C4-2B (cell line): ENCODE data around the gene BLMH.

Experiments used
- H3K27ac ChIP-seq: fragments of 450-650 bp; 2 replicates; pipeline ENCODE4 v1.5.1; 2017
- ZFX ChIP-seq: fragments of 450-650 bp; IDR thresholded peaks from 2 replicates; pipeline ENCODE4 v1.6.1; 2017
- TF ChIP-seq, protein P1 (sequence below): fragments of 450-650 bp; conservative IDR thresholded peaks from 2 replicates; pipeline ENCODE4 v1.5.1; 2017; ENCODE audit warnings: mild to moderate bottlenecking

Gene BLMH

DNA sequence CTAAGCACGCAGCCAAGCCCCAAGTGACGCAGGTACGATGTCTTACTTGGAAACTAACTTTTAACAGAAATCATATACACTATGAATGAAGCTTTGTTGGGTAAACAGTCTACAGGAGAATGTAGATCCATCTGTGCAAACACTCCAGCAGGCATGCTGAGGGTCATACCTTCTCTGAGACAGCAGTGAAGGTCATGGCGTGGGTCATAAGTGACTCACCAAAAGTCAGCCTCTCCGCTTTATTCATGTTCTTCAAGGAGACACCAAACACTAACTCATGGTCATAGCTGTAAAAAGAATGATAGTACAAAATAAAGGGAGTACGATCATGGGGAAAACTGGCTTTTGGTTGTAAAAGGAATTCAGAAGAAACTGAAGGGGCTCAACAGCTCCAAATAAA lies 20.6 kb downstream of the BLMH start:
- no peak overlapping the region for H3K27ac ChIP-seq
- TF ChIP-seq, protein P1, sequence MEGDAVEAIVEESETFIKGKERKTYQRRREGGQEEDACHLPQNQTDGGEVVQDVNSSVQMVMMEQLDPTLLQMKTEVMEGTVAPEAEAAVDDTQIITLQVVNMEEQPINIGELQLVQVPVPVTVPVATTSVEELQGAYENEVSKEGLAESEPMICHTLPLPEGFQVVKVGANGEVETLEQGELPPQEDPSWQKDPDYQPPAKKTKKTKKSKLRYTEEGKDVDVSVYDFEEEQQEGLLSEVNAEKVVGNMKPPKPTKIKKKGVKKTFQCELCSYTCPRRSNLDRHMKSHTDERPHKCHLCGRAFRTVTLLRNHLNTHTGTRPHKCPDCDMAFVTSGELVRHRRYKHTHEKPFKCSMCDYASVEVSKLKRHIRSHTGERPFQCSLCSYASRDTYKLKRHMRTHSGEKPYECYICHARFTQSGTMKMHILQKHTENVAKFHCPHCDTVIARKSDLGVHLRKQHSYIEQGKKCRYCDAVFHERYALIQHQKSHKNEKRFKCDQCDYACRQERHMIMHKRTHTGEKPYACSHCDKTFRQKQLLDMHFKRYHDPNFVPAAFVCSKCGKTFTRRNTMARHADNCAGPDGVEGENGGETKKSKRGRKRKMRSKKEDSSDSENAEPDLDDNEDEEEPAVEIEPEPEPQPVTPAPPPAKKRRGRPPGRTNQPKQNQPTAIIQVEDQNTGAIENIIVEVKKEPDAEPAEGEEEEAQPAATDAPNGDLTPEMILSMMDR: no peak
- TF ChIP-seq ZFX: no peak

DNA sequence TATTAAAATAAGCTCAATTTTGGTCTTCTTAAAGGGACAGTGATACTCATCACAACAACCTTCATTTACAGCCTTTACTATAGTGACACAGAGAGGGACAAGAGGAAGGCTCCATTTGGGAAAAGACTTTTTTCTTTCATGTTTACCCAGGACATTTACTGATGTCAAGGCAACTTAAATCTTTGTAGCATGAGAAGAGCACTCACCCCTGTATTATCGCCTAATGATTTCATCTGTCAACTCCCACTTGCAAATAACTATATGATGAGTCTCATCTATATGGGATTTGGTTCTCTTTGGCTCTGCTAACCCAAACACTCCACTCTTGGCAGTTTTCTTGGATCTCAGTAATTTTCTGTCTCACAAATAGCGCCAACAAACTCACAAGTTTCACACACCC lies 24.1 kb downstream of the BLMH start:
- no peak overlapping the region for H3K27ac ChIP-seq
- no peak for TF ChIP-seq ZFX
- TF ChIP-seq, protein P1: no peak

DNA sequence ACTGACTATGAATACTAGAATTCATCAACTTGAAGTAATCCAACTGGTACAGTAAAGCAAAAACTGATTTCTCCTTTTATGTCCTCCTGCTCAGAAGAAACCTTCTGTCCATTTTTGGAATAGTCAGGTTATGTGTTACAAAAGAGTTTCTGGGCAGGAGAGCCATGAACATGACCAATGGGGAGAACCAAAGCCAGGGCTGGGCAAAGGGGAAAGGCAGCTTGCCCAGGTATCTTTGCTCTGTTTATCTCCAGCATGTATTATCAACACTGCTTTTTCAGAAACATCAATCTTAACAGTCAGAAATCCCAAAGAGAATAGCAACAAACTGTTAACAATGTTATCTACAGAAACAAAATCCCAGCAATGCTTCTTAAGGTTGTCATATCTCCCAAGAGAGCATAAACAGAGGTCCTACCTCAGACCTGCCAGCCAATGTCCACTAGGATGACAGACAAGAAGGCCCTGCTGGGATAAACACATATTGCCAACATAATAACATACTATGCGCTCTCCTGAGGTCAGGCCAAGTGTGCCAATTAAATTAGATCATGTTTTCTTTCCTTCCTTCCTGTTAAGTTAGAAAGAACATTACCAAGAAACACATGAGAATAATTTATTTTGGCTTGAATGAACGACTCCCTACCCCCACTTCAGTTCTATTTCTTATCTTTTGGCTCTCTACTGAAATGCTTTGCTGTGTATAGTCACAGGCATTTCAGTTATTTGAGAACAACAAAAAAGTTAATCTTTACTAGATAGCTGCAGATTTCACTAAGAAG lies 28.0 kb downstream of the BLMH start:
- no peak overlapping the region; the same call in 1 of the 2 replicates for H3K27ac ChIP-seq
- TF ChIP-seq, protein P1: no peak
- TF ChIP-seq ZFX: no peak

DNA sequence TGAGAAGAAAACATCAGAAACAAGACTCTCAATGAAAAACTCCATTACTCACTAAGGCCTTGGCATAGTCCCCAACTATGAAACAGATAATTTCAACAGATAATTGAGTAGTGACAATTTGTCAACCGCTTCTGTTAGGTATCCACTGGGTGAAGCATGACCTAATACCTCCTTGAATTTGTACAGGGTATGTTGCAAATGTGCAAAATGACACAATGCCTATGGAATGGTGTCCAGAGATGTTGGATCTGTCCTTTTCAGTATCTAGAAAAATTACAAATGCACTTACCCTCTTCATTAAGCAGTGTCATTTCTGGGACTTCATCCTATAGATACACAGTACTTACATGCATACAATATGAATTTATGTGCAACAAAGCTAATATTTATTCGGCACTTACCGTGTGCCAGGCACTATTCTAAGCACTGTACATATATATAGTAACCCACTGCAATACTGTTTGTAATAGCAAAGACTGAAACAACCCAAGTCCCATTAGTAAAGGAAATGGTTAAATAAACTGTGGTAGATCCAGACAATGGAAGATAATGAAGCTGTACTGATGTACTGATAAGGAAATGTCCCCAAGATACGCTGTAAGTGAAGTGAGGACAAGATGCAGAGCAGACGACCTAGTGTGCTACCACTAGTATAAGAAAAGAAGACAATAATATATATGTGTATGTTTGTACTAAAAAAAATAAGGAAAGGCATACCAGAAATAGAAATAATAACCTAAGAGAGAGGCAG lies 34.8 kb downstream of the BLMH start:
- H3K27ac ChIP-seq: no peak overlapping the region
- no peak for TF ChIP-seq ZFX
- TF ChIP-seq, protein P1: no peak

DNA sequence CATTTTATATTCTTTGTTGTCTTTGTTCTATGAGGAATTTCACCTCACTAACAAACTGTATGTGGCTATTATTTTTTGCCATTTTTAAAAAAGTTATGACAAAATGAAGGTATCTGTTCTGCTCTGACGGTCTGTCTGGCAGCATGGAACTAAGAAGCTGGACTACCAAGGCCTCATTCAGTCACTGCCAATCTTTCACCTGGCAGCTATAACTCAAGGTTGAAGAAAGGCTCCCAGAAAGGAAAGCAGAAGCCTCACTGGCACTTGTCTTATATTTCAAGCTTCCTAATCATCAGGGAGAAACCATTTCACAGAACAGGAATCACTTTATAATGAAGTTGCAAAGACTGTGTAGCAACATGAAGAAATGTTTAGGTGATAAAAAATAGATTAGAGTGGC lies 37.6 kb downstream of the BLMH start:
- no peak overlapping the region for H3K27ac ChIP-seq
- TF ChIP-seq, protein P1: no peak
- TF ChIP-seq ZFX: no peak

DNA sequence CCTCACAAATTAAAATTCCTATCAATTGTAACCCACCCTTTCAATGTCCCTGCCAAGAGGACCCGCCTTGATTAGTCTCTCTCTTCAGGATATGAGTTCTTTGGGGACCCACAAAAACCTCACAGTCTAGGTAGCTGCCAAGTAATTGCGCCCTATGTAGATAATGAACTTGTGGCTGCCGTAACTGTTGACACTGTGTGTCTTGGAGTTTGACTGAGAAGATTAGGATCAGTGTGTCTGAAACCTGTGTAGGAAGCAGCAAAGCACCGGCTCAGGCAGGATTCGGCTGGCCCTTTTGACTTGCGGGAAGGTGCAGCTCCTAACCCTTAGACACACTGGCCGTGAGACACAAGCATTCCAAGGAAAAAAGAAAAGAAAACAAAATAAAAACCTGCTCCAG lies 38.4 kb downstream of the BLMH start:
- TF ChIP-seq, protein P1: no peak
- TF ChIP-seq ZFX: no peak
- H3K27ac ChIP-seq: no peak overlapping the region

DNA sequence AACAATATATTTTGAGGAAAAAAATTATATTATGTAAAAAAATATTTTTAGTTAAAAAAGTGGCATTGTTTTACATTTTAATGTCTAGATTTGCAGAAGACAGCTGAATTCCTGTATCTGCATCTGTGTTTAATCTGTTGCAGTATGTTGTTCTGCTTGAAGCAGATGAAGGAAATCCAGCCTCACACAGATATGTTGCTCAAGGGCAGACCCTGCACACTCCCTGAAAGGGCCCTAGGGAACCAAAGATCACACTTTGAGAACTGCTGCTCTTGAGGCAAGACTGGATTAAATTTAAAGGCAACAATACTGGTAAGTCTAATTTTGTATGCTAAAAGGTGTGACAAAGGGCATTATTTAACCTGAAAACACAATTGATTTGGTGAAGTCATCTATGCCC lies 39.8 kb downstream of the BLMH start:
- no peak for TF ChIP-seq ZFX
- TF ChIP-seq, protein P1: no peak
- H3K27ac ChIP-seq: no peak overlapping the region
